ENCODE data around the gene RNF220.
A peak's percentile ranks its signal among the peaks of the same experiment; 100 is the strongest.

RNF220 gene

GRCh38 chr1:44672254-44672955 lies 267.4 kb downstream of the RNF220 start:
- no peaks in the 10 kb centered on the region for H3K27me3 Mint-ChIP-seq
- no peak overlapping the region for H3K27ac Mint-ChIP-seq
- peak; percentile 5 to 7 for ATAC-seq (replicated peaks)
- peak overlapping the region in 1 of 2 donors; percentile 14 for H3K4me3 Mint-ChIP-seq
- H3K9me3 Mint-ChIP-seq = no peaks in the 10 kb centered on the region
- peaks cover 23 to 35% of the 10 kb centered on the region in 2 donors for H3K4me1 Mint-ChIP-seq
- H3K36me3 Mint-ChIP-seq = peaks cover 0 to 4% of the 10 kb centered on the region in 2 donors
- peak; percentile 50 for DNase-seq

GRCh38 chr1:44672961-44673674 lies 268.1 kb downstream of the RNF220 start:
- H3K9me3 Mint-ChIP-seq = no peaks in the 10 kb centered on the region
- ATAC-seq (replicated peaks) (no peak), DNase-seq (no peak)
- H3K4me1 Mint-ChIP-seq = peaks cover 23 to 35% of the 10 kb centered on the region in 2 donors
- H3K27ac Mint-ChIP-seq = no peak overlapping the region
- H3K4me3 Mint-ChIP-seq = peak overlapping the region; percentile 89 to 90
- no peaks in the 10 kb centered on the region for H3K27me3 Mint-ChIP-seq
- peaks cover 0 to 4% of the 10 kb centered on the region in 2 donors for H3K36me3 Mint-ChIP-seq

- peak overlapping the region; percentile 33 for H3K27ac Mint-ChIP-seq
- no peaks in the 10 kb centered on the region for H3K9me3 Mint-ChIP-seq
- peak overlapping the region; percentile 89 to 90 for H3K4me3 Mint-ChIP-seq
- ATAC-seq (replicated peaks) (peak; percentile 0 to 2), DNase-seq (no peak)
- H3K36me3 Mint-ChIP-seq = peaks cover 0 to 4% of the 10 kb centered on the region in 2 donors
- peaks cover 23 to 35% of the 10 kb centered on the region in 2 donors for H3K4me1 Mint-ChIP-seq
- no peaks in the 10 kb centered on the region for H3K27me3 Mint-ChIP-seq
Observed at GRCh38 chr1:44673675-44674112, 268.6 kb downstream of the RNF220 start.

DNA sequence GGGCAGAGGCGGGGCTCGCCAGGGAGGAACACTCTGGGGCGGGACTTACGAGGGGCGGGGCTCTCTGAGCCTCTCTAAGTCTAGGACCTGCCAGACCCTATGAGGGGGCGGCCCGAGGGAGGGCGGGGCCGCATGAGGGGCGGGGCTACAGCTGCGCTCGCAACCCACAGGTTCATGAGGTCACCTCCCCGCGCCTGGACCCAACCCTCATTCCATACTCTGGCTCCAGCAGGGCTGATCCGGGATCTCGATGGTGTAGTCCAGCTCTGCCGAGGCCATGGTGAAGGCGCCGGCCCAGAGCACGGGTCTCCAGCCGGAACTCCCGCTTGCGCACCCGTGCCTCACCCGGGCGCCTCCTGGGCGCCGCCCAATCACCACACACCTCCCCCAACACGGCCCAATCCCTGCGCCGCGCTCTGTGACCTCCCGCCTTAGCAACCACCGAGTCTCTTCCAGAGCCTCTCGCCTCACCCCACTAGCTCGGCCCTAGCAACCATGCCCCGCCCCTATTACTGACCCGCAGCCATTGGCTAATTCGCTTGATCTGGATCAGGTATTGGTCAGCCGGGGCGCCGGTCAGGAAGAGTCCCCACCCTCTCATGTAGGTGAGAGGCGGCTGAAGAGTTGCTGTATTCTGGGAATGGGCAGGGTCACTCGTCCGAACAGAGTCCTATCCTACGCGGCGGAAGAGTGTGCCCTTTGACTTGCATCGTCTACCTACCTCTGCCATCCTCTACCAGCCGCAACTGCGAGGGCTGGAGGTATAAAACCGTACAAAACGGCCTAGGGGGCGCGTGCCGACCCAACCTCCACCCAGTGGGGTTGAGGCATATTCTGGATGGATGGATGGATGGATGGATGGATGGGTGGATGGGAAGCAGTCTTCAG lies 269.3 kb downstream of the RNF220 start, which contains the start of the genes ARMH1 and TMEM53:
TSS of gene ARMH1 (plus strand) at position 602 of the 888 bp plus-strand sequence. CDS start 14,984 bp downstream, outside the sequence.
TSS of gene TMEM53 (minus strand) at position 369 of the 888 bp plus-strand sequence. CDS start at position 279, 90 bp downstream.
- peak within 1 kb of the TSS; percentile 94 for H3K27ac Mint-ChIP-seq
- peaks cover 23 to 35% of the 10 kb centered on the region in 2 donors for H3K4me1 Mint-ChIP-seq
- peak; percentile 91 to 93 for ATAC-seq (replicated peaks)
- H3K36me3 Mint-ChIP-seq = peaks cover 0 to 4% of the 10 kb centered on the region in 2 donors
- no peaks in the 10 kb centered on the region for H3K27me3 Mint-ChIP-seq
- no peaks in the 10 kb centered on the region for H3K9me3 Mint-ChIP-seq
- H3K4me3 Mint-ChIP-seq = peak within 1 kb of the TSS; percentile 89 to 90
- DNase-seq = peak; percentile 98

DNA sequence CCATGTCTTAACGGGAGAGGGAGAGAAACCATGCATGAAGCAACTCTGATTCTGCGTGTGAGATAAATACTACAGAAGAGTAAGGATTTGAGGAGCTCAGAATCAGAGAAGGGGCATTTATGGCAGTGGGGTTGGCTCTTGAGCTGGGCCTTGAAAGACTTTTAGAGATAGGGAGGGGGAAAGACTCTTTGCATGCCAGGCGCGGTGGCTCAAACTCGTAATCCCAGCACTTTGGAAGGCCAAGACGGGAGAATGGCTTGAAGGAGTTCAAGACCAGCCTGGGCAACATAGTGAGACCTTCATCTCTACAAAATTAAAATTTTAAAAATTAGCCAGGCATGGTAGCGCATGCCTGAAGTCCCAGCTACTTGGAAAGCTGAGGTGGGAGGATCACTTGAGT lies 270.1 kb downstream of the RNF220 start:
- Mint-ChIP-seq H3K27me3 (no peaks in the 10 kb centered on the region), H3K9me3 (no peaks in the 10 kb centered on the region)
- no peak for DNase-seq

GRCh38 chr1:44676484-44677200 lies 271.6 kb downstream of the RNF220 start:
- H3K27ac Mint-ChIP-seq = no peak overlapping the region
- H3K36me3 Mint-ChIP-seq = peaks cover 4 to 5% of the 10 kb centered on the region in 2 donors
- DNase-seq (peak; percentile 37), ATAC-seq (replicated peaks) (peak; percentile 8 to 10)
- no peaks in the 10 kb centered on the region for H3K27me3 Mint-ChIP-seq
- H3K4me3 Mint-ChIP-seq = no peak overlapping the region
- no peaks in the 10 kb centered on the region for H3K9me3 Mint-ChIP-seq
- H3K4me1 Mint-ChIP-seq = peaks cover 16 to 29% of the 10 kb centered on the region in 2 donors

More for the DNA sequence above, 270.1 kb downstream of the RNF220 start:
- H3K4me1 Mint-ChIP-seq = peaks cover 22 to 35% of the 10 kb centered on the region in 2 donors
- H3K27ac Mint-ChIP-seq = peak overlapping the region; percentile 94
- H3K4me3 Mint-ChIP-seq = peak overlapping the region; percentile 89 to 90
- H3K36me3 Mint-ChIP-seq = peaks cover 4 to 7% of the 10 kb centered on the region in 2 donors
- ATAC-seq (replicated peaks) = no peak

- Mint-ChIP-seq H3K4me3 (no peak overlapping the region), H3K27ac (no peak overlapping the region), H3K27me3 (no peaks in the 10 kb centered on the region), H3K9me3 (no peaks in the 10 kb centered on the region), H3K36me3 (peaks cover 4 to 5% of the 10 kb centered on the region in 2 donors), H3K4me1 (peaks cover 11 to 26% of the 10 kb centered on the region in 2 donors)
- ATAC-seq (replicated peaks) = no peak
- no peak for DNase-seq
Observed at GRCh38 chr1:44677201-44677766, 272.2 kb downstream of the RNF220 start.

- peaks cover 4 to 5% of the 10 kb centered on the region in 2 donors for H3K36me3 Mint-ChIP-seq
- no peak overlapping the region for H3K4me3 Mint-ChIP-seq
- no peaks in the 10 kb centered on the region for H3K27me3 Mint-ChIP-seq
- no peak overlapping the region for H3K27ac Mint-ChIP-seq
- no peaks in the 10 kb centered on the region for H3K9me3 Mint-ChIP-seq
- peaks cover 10 to 23% of the 10 kb centered on the region in 2 donors for H3K4me1 Mint-ChIP-seq
- ATAC-seq (replicated peaks) (no peak), DNase-seq (no peak)
Observed at GRCh38 chr1:44678120-44678519, 273.1 kb downstream of the RNF220 start.

DNA sequence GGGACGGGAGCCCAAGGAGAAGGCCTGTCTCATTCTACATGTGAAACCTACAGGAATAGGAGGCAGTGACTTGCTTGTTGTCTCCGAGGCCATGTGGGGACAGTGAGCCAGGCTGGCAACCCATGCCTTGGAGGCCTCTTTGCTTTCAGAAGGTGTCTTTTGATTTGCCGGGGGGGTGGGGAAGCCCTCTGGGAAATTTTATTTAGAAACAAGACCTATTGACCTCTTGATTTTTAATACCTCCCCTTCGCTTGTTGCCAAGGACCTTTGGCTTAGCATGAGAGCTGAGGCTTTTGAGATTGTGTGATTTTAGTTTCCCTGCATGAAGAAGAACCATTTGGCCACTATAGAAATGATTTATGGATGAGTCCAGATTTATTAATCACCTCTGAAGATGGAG lies 273.6 kb downstream of the RNF220 start:
- H3K36me3 Mint-ChIP-seq = peaks cover 4 to 5% of the 10 kb centered on the region in 2 donors
- ATAC-seq (replicated peaks) = no peak
- DNase-seq = no peak
- H3K27me3 Mint-ChIP-seq = no peaks in the 10 kb centered on the region
- H3K9me3 Mint-ChIP-seq = no peaks in the 10 kb centered on the region
- H3K4me3 Mint-ChIP-seq = no peak overlapping the region
- no peak overlapping the region for H3K27ac Mint-ChIP-seq
- H3K4me1 Mint-ChIP-seq = peaks cover 8 to 23% of the 10 kb centered on the region in 2 donors

GRCh38 chr1:44679468-44679867 lies 274.4 kb downstream of the RNF220 start:
- Mint-ChIP-seq H3K27ac (no peak overlapping the region), H3K36me3 (peaks cover 4 to 5% of the 10 kb centered on the region in 2 donors), H3K4me3 (no peak overlapping the region), H3K4me1 (peaks cover 13 to 30% of the 10 kb centered on the region in 2 donors), H3K9me3 (no peaks in the 10 kb centered on the region), H3K27me3 (no peaks in the 10 kb centered on the region)
- ATAC-seq (replicated peaks) (no peak), DNase-seq (no peak)

DNA sequence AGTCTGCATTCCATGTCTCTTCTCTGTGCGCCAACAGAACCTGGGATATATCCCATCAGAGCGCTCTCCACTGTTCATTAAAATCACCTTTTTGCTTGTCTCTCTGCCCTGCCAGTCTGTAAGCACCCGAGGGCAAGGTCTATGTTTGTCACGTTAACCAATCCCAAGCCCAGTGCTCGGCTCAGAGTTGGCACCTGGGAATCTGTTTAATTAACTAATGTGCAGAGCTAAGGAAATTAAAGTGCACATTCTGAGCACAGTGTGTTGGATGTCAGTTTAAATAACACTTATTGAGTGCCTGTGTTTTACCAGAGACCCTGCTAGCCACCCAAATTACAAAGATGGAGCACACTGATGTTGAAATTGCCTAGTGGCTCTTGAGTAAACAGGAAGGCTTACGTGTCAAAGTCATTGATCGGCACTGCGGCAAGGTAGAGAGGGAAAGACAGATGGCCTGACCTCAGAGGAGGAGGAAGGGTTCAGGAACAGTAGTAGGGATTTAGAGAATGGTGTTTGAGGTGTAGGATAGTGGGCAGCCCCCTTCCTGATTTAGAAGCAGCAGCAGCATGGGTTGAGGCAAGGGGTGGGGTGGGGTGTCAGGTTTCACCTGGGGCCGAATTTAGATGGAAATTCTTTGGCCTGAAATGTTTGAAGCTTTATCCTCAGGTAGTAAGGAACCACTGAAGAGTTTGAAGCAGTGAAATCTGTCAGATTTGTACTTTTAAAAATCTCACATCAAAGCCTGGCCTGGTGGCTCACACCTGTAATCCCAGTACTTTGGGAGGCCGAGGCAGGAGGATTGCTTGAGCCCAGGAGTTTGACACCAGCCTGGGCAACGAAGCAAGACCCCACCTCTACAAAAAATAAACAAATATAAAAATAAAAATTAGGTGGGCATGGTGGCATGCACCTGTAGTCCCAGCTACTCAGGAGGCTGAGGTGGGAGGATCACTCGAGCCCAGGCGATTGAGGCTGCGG lies 277.1 kb downstream of the RNF220 start:
- Mint-ChIP-seq H3K27ac (no peak overlapping the region), H3K9me3 (no peaks in the 10 kb centered on the region), H3K36me3 (peaks cover 4 to 5% of the 10 kb centered on the region in 2 donors), H3K4me1 (peaks cover 14 to 37% of the 10 kb centered on the region in 2 donors), H3K4me3 (no peak overlapping the region), H3K27me3 (no peaks in the 10 kb centered on the region)
- DNase-seq (no peak), ATAC-seq (replicated peaks) (no peak)

DNA sequence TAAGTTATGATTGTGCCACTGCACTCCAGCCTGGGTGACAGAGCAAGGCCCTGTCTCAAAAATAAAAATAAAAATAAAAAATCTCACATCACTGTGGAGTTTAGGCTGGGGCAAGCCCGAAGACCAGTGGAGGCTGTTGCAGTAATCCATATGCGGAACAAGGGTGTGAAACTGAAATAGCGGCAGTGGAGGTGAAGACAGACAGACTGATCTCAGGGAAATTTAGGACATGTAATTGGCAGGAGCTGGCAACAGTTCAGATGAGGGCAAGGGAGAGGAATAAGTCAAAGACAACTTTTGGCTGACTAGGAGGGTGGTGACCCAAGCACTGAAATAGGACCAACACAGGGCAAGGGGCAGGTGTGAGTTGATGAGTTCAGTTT lies 277.8 kb downstream of the RNF220 start:
- Mint-ChIP-seq H3K36me3 (peaks cover 4 to 5% of the 10 kb centered on the region in 2 donors), H3K4me3 (no peak overlapping the region), H3K27ac (peak overlapping the region; percentile 26), H3K9me3 (no peaks in the 10 kb centered on the region), H3K4me1 (peaks cover 14 to 37% of the 10 kb centered on the region in 2 donors), H3K27me3 (no peaks in the 10 kb centered on the region)
- DNase-seq (no peak), ATAC-seq (replicated peaks) (no peak)

Measured in stimulated activated naive B cell treated with anti-CD40 and anti-IgM and Interleukin-4, amounts not matched to agents 10 μg/mL and 1 μg/mL and 100 μg/mL, for 72 hours (primary cell).